PFSK-1 (cell line): ENCODE results near the gene IGF1R.

Experiments
- FOXP2 ChIP-seq: optimal IDR thresholded peaks from 2 replicates; pipeline ENCODE3; 2011; ENCODE audit warnings: borderline replicate concordance, control low read depth, inconsistent platforms; ENCODE audit not compliant: insufficient read depth; ENCODE audit errors: extremely low read length, extremely low read depth
- POLR2AphosphoS5 ChIP-seq: IDR thresholded peaks from 2 replicates; pipeline ENCODE4 v1.6.1; 2012; ENCODE audit warnings: low read depth, mild to moderate bottlenecking, control low read depth, low read length, moderate library complexity
- SIN3A ChIP-seq: IDR thresholded peaks from 2 replicates; pipeline ENCODE4 v1.6.1; 2012; ENCODE audit warnings: mild to moderate bottlenecking, low read length, moderate library complexity, borderline replicate concordance; ENCODE audit not compliant: insufficient read depth
- TAF1 ChIP-seq: IDR thresholded peaks from 2 replicates; pipeline ENCODE4 v1.6.1; 2012; ENCODE audit warnings: low read length, control low read depth, borderline replicate concordance; ENCODE audit not compliant: insufficient read depth
- TF ChIP-seq, protein P1 (sequence below), 2 experiments: IDR thresholded peaks; 2 replicates each; pipeline versions ENCODE4 v1.6.1 to v1.8.0; 2011 to 2012; ENCODE audit warnings: low read depth in 2 of 2, low read length in 2 of 2, control low read depth in 1 of 2, inconsistent platforms in 1 of 2, mild to moderate bottlenecking in 1 of 2, moderate library complexity in 1 of 2; ENCODE audit not compliant: insufficient read depth in 1 of 2

DNA sequence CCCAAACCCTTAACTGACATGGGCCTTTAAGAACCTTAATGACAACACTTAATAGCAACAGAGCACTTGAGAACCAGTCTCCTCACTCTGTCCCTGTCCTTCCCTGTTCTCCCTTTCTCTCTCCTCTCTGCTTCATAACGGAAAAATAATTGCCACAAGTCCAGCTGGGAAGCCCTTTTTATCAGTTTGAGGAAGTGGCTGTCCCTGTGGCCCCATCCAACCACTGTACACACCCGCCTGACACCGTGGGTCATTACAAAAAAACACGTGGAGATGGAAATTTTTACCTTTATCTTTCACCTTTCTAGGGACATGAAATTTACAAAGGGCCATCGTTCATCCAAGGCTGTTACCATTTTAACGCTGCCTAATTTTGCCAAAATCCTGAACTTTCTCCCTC lies 309.3 kb downstream of the IGF1R start:
- no peak for TF ChIP-seq POLR2AphosphoS5
- TF ChIP-seq, protein P1, sequence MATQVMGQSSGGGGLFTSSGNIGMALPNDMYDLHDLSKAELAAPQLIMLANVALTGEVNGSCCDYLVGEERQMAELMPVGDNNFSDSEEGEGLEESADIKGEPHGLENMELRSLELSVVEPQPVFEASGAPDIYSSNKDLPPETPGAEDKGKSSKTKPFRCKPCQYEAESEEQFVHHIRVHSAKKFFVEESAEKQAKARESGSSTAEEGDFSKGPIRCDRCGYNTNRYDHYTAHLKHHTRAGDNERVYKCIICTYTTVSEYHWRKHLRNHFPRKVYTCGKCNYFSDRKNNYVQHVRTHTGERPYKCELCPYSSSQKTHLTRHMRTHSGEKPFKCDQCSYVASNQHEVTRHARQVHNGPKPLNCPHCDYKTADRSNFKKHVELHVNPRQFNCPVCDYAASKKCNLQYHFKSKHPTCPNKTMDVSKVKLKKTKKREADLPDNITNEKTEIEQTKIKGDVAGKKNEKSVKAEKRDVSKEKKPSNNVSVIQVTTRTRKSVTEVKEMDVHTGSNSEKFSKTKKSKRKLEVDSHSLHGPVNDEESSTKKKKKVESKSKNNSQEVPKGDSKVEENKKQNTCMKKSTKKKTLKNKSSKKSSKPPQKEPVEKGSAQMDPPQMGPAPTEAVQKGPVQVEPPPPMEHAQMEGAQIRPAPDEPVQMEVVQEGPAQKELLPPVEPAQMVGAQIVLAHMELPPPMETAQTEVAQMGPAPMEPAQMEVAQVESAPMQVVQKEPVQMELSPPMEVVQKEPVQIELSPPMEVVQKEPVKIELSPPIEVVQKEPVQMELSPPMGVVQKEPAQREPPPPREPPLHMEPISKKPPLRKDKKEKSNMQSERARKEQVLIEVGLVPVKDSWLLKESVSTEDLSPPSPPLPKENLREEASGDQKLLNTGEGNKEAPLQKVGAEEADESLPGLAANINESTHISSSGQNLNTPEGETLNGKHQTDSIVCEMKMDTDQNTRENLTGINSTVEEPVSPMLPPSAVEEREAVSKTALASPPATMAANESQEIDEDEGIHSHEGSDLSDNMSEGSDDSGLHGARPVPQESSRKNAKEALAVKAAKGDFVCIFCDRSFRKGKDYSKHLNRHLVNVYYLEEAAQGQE (IDR thresholded peaks at IDR 0.05; ENCODE audit: insufficient read depth in 1 of 2, low read depth in 2 of 2, low read length in 2 of 2): no peak
- no peak for TF ChIP-seq SIN3A
- TF ChIP-seq TAF1: no peak
- TF ChIP-seq FOXP2: no peak
